HG02571 (cell line): ENCODE data around the gene GUCA1A.

Experiments
- ATAC-seq: cut with Tn5 transposase; IDR thresholded peaks from one replicate; pipeline ENCODE4 v1.9.1; 2021; ENCODE audit warnings: mild to moderate bottlenecking, moderate library complexity; ENCODE audit not compliant: unreplicated experiment

The GUCA1A gene

DNA sequence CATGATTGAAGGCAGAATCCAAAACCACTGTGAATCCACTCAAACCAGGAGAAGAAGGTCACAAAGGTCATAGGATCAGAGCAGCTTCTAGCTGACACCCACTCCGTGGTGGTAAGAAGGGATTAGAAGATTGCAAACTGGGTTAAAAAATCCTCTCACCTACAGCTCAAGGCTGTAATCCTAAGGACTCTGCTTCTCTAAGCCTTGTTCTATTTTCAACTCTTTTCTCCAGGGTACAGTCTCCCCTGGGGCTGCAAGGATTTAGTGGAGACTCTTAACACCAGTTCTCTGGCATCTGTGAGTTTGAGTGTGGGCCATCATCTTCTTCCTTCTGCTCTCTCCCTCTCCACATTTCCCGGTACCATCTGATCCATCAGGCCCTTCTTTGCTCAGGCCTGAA lies at the start of gene GUCA1A:
Gene GUCA1A, plus strand, starts transcription at position 264 of the 400 bp plus-strand sequence. CDS start 250 bp downstream, outside the sequence.
- no peak for ATAC-seq

GRCh38 chr6:42123379-42124103 lies 49.6 kb upstream of the GUCA1A start:
- ATAC-seq, result no peak

GRCh38 chr6:42124223-42124836 lies 48.8 kb upstream of the GUCA1A start:
- no peak for ATAC-seq

DNA sequence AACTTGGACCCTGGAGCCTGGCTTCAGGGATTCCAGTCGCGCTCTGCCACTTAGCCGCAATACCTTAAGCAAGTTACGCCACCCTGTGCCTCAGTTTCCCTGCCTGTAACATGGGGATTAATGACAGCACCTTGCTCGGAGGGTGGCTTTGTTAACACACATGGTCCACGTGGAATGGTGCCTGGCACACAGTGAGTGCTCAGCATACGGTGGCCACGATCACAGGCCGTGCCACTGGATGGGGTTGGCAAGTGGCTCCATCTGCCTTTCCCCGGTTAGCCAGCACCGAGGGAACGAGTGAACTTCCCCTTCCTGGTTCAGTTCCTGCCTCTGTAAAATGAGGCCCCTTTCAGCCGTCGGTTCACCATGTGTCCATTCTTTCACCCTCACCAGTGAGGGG lies 47.9 kb upstream of the GUCA1A start:
- ATAC-seq, result no peak

- no peak for ATAC-seq
These were observed 47.5 kb upstream of the GUCA1A start for GRCh38 chr6:42125663-42126062.

- ATAC-seq, result no peak
These were observed 44.5 kb upstream of the GUCA1A start for GRCh38 chr6:42128460-42129359.

GRCh38 chr6:42129360-42129676 lies 43.8 kb upstream of the GUCA1A start:
- no peak for ATAC-seq

DNA sequence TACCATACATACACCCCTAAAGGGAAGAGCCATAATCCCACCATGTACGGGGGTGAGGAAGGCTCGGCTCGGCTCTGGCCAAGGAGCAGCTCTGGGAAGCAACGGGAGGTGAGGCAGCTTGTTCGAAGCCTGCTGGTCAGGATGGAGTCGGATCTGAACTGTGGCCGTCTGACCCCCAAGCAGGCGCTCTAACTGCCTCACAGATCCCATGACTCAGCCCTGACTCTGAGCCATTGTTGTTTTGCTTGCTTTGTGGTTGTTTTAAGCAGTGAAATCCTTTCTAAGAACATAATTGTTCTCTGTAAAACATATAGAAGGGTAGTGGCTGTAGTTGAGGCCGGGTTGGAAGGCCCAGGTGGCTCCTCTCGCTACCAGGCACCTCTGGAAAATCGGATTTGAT lies 41.6 kb upstream of the GUCA1A start:
- ATAC-seq, result no peak

- no peak for ATAC-seq
These were observed 39.2 kb upstream of the GUCA1A start for GRCh38 chr6:42133926-42134325.

- no peak for ATAC-seq
These were observed 38.0 kb upstream of the GUCA1A start for GRCh38 chr6:42135161-42135560.

DNA sequence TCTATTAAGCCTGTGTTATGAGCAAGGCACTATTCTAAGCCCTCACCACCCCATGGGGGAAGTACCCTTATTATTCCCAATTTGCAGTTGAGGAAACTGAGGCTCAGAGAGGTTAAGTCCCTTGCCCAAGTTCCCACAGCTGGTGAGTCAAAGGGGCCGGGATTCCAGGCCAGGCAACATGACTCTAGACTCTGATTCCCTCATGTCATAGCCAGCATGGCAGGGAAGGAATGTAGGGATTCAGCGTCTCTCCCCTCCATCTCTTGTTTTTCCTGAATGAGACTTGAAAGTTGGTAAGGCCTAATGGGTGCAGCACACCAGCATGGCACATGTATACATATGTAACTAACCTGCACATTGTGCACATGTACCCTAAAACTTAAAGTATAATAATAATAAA lies 37.4 kb upstream of the GUCA1A start:
- ATAC-seq, result no peak

- ATAC-seq, result no peak
These were observed 36.5 kb upstream of the GUCA1A start for GRCh38 chr6:42136508-42137193.

- ATAC-seq, result no peak
These were observed 35.9 kb upstream of the GUCA1A start for GRCh38 chr6:42137194-42137753.

DNA sequence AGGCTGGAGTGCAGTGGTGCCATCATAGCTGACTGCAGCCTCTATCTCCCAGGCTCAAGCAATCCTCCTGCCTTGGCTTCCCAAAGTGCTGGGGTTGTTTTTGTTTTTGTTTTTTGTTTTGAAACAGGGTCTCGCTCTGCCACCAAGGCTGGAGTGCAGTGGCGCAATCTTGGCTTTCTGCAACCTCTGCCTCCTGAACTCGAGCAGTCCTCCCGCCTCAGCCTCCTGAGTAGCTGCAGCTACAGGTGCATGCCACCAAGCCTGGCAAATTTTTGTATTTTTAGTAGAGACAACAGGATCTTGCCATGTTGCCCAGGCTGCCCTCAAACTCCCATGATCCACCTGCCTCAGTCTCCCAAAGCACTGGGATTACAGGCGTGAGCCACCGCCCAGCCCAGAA lies 35.0 kb upstream of the GUCA1A start:
- ATAC-seq, result no peak

- ATAC-seq, result no peak
These were observed 34.2 kb upstream of the GUCA1A start for GRCh38 chr6:42138630-42139619.

- no peak for ATAC-seq
These were observed 33.1 kb upstream of the GUCA1A start for GRCh38 chr6:42140032-42140431.

- ATAC-seq, result no peak
These were observed 32.2 kb upstream of the GUCA1A start for GRCh38 chr6:42140756-42141602.

GRCh38 chr6:42141603-42142117 lies 31.5 kb upstream of the GUCA1A start:
- no peak for ATAC-seq
